ENCODE data around the gene KCNH4. TPM values are rescaled to one million over a fixed set of nuclear protein-coding genes. Genes with fewer than 3 reads are reported as not detected.
"Not testable (repeated sequence)": the region's sequence is repeated elsewhere in the genome, so short reads cannot be mapped to it uniquely, and the experiment has no call there.

The KCNH4 gene
- total RNA-seq, 1 experiment from 2014 or later = 0.24 TPM

- CTCF ChIA-PET = no interaction called here
- no peaks in the 10 kb centered on the region for H3K27me3 Mint-ChIP-seq (ENCODE audit: low read depth)
- peaks cover 12% of the 10 kb centered on the region for H3K4me1 Mint-ChIP-seq
- POLR2A ChIA-PET = no interaction called here
- DNase-seq (ENCODE audit: low spot score) (no peak), ATAC-seq (no peak)
- peak overlapping the region; percentile 45; the same call in 1 of the 2 replicates for H3K27ac Mint-ChIP-seq
- H3K9me3 Mint-ChIP-seq = no peaks in the 10 kb centered on the region
- H3K36me3 Mint-ChIP-seq = peaks cover 16% of the 10 kb centered on the region
- H3K4me3 Mint-ChIP-seq = no peak overlapping the region
- no peak for TF ChIP-seq FOXJ3 (CRISPR knock-in tag; IDR thresholded peaks at IDR 0.05; ENCODE audit: borderline replicate concordance)
- TF ChIP-seq PRDM15 (CRISPR knock-in tag; IDR thresholded peaks at IDR 0.05) = no peak
These were observed 39.6 kb downstream of the KCNH4 start for GRCh38 chr17:42141382-42141781.

GRCh38 chr17:42140690-42141089 is 40.3 kb downstream of the KCNH4 start:
- H3K27me3 Mint-ChIP-seq (ENCODE audit: low read depth); H3K4me3 Mint-ChIP-seq; ATAC-seq; H3K9me3 Mint-ChIP-seq; H3K27ac Mint-ChIP-seq; DNase-seq (ENCODE audit: low spot score): not testable (repeated sequence)
- peaks cover 19% of the 10 kb centered on the region for H3K4me1 Mint-ChIP-seq
- POLR2A ChIA-PET = interaction anchor here (0.6 kb wide), 1 partner anchor 14 kb away, joined by 3 read pairs; no protein-coding TSS in a partner anchor
- H3K36me3 Mint-ChIP-seq = peaks cover 13% of the 10 kb centered on the region; the same call in 1 of the 2 replicates
- CTCF ChIA-PET = interaction anchor here (0.7 to 1.3 kb wide), 3 partner anchors 10 to 112 kb away, joined by 3 read pairs; no protein-coding TSS in a partner anchor

- Mint-ChIP-seq H3K27me3 (ENCODE audit: low read depth) (no peaks in the 10 kb centered on the region), H3K4me3 (no peak overlapping the region), H3K27ac (peak overlapping the region; percentile 57; the same call in 1 of the 2 replicates), H3K9me3 (no peaks in the 10 kb centered on the region), H3K36me3 (peaks cover 13% of the 10 kb centered on the region; the same call in 1 of the 2 replicates), H3K4me1 (peaks cover 25% of the 10 kb centered on the region)
- no peak for DNase-seq (ENCODE audit: low spot score)
- TF ChIP-seq PRRX2 (CRISPR knock-in tag; IDR thresholded peaks at IDR 0.05) = no peak
- TF ChIP-seq E2F5 (CRISPR knock-in tag; IDR thresholded peaks at IDR 0.05) = no peak
- no peak for TF ChIP-seq ETV6 (CRISPR knock-in tag; IDR thresholded peaks at IDR 0.05)
- TF ChIP-seq RELA (CRISPR knock-in tag; IDR thresholded peaks at IDR 0.05; ENCODE audit: borderline replicate concordance) = no peak
- no peak for TF ChIP-seq GABPB1 (CRISPR knock-in tag; IDR thresholded peaks at IDR 0.05)
- no peak for TF ChIP-seq ERG (CRISPR knock-in tag; IDR thresholded peaks at IDR 0.05)
- no peak for TF ChIP-seq USF1 (CRISPR knock-in tag; IDR thresholded peaks at IDR 0.05)
- TF ChIP-seq GRHL2 (CRISPR knock-in tag; IDR thresholded peaks at IDR 0.05; ENCODE audit: insufficient replicate concordance, severe bottlenecking) = no peak
- no peak for TF ChIP-seq ZNF232 (CRISPR knock-in tag; IDR thresholded peaks at IDR 0.05)
- TF ChIP-seq SP1 (CRISPR knock-in tag; conservative IDR thresholded peaks at IDR 0.05) = no peak
- TF ChIP-seq TP53 (CRISPR knock-in tag; IDR thresholded peaks at IDR 0.05) = no peak
- TF ChIP-seq ZNF138 (CRISPR knock-in tag; conservative IDR thresholded peaks at IDR 0.05) = no peak
- TF ChIP-seq HMGA2 (CRISPR knock-in tag; IDR thresholded peaks at IDR 0.05) = no peak
- TF ChIP-seq ATF6 (CRISPR knock-in tag; IDR thresholded peaks at IDR 0.05) = no peak
- TF ChIP-seq SOX15 (CRISPR knock-in tag; IDR thresholded peaks at IDR 0.05) = no peak
- TF ChIP-seq FOXJ3 (CRISPR knock-in tag; IDR thresholded peaks at IDR 0.05; ENCODE audit: borderline replicate concordance) = no peak
- no peak for TF ChIP-seq JAZF1 (CRISPR knock-in tag; IDR thresholded peaks at IDR 0.05)
- no peak for TF ChIP-seq MXD4 (CRISPR knock-in tag; IDR thresholded peaks at IDR 0.05; ENCODE audit: borderline replicate concordance)
- CTCF ChIA-PET = interaction anchor here (0.6 to 2.4 kb wide), 8 partner anchors 8 to 1666 kb away, joined by 3 to 7 read pairs (median 3); partner anchors contain the start of gene HSPB9
- POLR2A ChIA-PET = interaction anchor here (1.0 kb wide), 1 partner anchor 15 kb away, joined by 3 read pairs; no protein-coding TSS in a partner anchor
- no peak for ATAC-seq
These were observed 42.0 kb downstream of the KCNH4 start for GRCh38 chr17:42138749-42139492.

Measured in WTC11 (cell line).